HG03045 (cell line): ENCODE measurements around the gene ZNF823.
"Not testable (repeated sequence)": the region's sequence is repeated elsewhere in the genome, so short reads cannot be mapped to it uniquely, and the experiment has no call there.

Experiments used
- ATAC-seq: cut with Tn5 transposase; IDR thresholded peaks from one replicate; pipeline ENCODE4 v1.9.1; 2021; ENCODE audit warnings: mild to moderate bottlenecking, moderate library complexity; ENCODE audit not compliant: unreplicated experiment

ZNF823 gene

DNA sequence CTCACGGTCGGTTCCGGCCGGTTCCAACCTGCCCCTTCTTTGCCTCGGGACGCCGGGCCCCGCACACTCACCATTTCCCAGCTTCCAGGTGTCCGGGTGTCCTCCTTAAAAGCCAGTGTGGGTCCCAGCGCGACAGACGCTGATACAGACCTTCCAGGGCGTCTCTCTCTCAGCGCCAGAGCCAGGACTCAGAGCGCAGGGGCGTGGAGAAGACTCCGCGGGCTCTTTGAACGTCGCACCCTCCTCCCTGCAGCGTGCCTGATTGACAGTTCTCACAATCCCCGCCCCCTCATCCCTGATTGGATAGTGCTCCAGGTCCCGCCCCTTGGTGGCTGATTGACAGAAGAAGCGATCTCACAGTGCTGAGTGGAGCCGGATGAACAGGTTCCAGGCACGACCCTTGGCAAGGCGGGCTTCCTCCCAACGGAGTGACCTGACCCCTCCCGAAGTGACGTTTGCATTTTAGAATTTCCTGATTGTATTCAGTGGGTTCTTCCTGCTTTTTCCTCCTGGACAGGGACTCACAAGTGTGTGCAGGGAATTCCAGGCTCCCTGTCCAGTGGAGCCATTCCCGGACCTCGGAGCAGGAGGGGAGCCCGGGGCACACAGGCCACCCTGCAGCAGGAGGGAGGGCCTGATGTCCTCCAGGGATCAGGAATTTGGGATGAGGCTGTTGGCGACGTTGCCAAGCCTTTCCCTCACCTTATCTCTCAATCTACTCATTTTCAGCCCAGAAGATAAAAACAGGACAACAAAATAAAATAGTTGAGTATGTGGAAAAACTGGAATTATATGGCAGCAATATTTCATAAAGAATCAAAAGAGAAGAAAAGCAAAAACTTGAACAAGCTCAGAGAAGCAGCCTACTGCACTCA lies at the start of gene ZNF823:
Gene ZNF823 (minus strand): TSS at position 201 of the 875 bp plus-strand sequence. CDS start 127 bp downstream, at position 74.
- peak; percentile 91 for ATAC-seq

DNA sequence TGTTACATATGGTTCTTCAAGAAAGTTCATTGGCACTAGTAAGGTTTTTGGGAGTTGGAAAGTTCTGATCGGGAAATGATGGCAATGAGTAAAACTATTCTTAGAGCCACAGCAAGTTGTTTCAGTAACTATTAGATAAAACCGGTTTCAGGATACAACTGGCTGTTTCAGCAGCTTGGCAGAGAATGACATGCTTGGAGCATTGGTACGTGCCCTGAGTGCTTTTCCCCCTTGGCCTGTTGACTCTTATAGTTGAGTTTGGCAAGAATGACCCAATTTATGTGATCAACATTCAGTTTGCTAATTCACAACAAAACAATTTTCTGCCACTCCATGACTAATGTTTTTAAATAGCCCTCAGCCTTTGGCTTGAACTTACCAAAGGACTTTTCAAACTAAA lies 48.8 kb upstream of the ZNF823 start:
- ATAC-seq: no peak

DNA sequence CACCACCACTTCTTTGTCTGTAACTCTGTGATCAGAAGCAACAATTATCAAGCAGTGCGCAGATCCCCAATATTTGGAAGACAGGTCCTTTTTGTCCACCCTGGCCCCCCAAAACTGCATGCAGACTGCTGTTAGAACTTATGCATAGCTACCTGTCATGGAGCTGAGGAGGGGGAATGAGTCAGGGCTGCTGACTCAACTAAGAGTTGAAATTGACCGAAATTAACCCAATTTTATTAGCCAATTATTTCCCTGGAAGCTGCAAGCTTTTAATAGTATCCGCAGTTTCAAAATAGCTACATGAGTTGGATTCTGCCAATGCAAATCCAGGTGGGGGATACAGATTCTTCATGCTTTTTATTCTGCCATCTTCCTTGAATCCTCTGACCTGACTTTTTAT lies 45.6 kb upstream of the ZNF823 start:
- no peak for ATAC-seq

DNA sequence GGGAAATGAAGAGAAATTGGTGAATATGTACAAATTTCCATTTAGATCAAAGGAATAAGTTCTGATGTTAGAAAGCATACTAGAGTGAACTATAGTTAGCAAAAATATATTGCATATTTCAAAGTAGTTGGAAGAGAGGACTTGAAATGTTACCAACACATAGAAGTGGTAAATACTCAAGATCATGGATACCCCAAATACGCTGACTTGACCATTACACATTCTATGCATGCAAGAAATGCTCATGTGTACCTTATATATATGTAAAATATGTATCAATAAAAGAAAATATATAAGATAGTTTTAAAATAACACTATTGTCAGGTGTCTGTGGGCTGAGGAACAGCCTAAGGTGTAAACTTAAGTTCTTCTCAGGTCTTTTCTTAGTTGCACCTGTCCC lies 45.0 kb upstream of the ZNF823 start:
- no peak for ATAC-seq

DNA sequence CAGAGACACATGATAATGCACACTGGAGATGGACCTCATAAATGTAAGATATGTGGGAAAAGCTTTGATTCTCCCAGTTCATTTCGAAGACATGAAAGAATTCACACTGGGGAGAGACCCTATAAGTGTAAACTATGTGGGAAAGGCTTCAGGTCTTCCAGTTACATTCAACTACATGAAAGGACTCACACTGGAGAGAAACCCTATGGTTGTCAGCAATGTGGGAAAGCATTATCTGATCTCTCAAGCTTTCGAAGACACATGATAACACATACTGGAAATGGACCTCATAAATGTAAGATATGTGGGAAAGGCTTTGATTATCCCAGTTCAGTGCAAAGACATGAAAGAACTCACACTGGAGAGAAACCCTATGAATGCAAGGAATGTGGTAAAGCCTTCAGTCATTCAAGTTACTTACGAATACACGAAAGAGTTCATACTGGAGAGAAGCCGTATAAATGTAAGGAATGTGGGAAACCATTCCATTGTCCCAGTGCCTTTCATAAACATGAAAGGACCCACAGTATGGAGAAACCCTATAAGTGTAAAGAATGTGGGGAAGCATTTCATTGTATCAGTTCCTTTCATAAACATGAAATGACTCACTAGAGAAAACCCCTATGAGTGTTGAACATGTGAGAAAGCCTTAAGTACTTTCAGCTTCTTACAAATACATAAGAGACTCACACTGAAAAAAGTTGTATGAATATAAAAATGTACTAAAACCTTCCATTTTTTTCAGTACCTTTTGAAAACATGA lies 42.7 kb upstream of the ZNF823 start:
- no peak for ATAC-seq

DNA sequence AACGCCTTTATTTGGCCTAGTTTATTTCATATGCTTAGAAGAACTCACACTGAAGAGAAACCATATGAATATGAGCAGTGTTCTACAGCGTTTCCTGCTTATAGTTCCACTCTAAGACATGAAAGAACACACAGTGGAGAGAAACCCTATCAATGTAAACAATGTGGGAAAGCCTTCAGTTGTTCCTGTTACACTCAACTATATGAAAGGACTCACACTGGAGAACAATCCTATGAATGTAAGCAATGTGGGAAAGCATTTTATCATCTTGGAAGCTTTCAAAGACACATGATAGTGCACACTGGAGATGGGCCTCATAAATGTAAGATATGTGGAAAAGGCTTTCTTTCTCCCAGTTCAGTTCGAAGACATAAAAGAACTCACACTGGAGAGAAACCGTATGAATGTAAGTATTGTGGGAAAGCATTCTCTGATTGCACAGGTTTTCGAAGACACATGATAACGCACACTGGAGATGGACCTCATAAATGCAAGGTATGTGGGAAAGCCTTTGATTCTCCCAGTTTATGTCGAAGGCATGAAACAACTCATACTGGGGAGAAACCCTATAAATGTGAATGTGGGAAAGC lies 41.8 kb upstream of the ZNF823 start:
- no peak for ATAC-seq

DNA sequence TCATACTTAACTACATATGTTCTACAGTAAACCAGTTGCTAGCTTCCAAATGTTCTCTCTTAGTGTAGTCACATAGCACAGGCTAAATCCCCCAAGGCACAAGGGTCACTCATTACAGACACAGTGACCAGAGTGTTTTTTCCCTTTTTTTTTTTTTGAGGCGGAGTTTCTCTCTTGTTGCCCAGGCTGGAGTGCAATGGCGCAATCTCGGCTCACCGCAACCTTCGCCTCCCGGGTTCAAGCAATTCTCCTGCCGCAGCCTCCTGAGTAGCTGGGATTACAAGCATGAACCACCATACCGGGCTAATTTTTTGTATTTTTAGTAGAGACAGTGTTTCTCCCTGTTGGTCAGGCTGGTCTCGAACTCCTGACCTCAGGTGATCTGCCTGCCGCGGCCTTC lies 37.9 kb upstream of the ZNF823 start:
- not testable (repeated sequence) for ATAC-seq

DNA sequence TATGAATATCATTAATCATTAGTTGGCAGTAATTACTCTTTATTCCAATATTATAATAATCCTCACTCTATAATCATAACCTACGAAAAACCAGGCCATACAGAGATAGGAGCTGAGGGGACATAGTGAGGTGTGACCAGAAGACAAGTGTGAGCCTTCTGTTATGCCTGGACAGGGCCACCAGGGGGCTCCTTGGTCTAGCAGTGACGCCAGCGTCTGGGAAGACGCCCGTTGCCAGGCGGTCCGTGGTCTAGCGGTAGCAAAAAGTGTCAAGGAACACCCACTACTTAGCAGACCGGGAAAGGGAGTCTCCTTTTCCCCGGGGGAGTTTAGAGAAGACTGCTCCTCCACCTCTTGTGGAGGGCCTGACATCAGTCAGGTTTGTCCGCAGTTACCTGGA lies 32.8 kb upstream of the ZNF823 start:
- ATAC-seq: not testable (repeated sequence)

DNA sequence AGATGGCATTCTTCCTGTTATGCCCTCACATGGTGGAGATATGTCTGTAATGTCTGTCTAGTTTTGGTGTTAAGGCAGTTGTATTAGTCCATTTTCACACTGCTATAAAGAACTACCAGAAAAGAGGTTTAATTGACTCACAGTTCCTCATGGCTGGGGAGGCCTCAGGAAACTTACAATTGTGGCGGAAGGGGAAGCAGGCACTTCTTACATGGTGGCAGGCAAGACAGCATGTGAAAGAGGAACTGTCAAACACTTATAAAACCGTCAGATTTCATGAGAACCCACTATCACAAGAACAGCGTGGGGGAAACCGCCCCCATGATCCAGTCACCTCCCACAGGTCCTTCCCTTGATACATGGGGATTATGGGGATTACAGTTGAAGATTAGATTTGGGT lies 31.2 kb upstream of the ZNF823 start:
- ATAC-seq: no peak

DNA sequence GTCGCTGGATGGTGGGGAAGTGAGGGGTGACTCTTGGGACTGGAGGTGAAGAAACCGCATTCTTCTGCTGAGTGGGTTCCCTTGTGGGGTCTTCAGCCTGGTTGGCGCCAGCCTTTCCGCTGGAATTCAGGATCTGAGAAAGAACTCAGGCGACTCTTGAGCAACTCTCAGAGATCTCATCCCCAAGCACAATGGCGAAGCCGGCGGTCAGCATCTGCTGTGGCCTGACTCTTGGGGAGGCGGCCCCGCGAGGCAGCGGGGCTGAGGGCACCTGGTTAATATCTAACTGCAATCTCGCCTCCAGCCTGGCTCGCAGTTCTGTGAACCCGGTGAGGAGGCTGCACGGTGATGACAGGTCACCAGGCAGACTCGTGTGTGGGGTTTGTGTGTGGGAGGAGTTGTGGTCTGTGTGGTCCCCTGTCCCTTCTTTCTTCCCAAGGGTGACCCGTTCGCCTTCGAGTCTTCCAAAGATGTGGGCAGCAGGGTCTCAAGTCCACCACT lies 28.9 kb upstream of the ZNF823 start:
- ATAC-seq: no peak

DNA sequence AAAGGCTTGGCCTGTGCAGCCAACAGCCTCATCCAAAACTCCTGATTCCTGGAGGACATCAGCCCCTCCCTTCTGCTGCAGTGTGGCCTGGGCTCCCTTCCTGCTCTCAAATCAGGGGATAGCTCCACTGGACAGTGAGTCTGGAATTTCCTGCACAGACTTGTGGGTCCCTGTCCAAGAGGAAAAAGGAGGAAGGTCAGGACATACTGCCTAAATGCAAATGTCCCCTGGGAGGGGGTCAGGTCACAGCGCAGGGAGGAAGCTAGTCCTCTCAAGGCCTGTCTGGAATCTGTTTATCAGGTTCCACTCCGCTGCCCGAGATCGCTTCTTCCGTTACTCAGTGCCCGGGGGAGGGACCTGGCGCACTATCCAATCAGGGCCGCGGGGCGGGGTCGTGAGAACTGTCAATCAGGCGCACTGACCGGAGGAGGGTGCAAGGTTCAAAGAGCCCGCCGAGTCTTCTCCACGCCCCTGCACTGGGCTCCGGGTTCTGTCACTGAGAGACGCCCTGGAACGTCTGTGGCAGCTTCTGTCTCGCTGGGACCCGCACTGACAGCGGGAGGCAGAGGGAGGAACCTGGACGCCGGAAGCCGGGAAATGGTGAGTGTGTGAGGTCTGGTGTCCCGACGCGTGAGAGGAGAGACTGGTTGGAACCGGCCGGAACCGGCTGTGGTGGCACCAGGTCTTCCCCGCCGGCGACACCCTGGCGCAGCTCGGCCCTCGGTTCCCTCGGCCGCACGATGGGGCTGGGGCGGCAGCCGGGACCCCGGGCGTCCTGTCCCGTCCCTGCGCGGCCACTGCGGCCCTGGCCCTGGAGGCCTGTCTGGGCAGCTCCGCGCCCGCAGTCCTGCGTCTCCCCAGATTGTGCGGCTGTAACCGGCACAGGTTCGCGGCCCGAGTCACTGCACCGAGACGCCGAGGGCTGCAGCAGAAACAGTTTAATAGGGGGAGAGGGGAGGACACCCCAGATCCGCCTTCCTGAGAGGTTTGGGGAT lies 28.1 kb upstream of the ZNF823 start, which contains the start of gene ZNF441:
Gene ZNF441 (plus strand): TSS at position 404 of the 995 bp plus-strand sequence. CDS start 194 bp downstream, at position 598.
- ATAC-seq: peak; percentile 97

DNA sequence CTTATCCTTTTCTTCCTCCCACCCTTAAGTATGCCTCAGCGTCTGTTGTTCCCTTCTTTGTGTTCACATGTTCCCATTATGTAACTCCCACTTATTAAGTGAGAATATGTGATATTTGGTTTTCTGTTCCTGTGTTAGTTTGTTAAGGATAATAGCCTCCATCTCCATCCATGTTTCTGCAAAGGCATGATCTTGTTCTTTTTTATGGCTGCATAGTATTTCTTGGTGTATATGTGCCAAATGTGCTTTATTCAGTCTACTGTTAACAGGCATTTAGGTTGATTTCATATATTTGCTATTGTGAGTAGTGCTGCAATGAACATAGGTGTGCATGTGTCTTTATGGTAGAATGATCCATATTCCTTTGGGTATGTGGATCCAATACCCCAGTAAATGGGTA lies 24.9 kb upstream of the ZNF823 start:
- ATAC-seq: no peak

DNA sequence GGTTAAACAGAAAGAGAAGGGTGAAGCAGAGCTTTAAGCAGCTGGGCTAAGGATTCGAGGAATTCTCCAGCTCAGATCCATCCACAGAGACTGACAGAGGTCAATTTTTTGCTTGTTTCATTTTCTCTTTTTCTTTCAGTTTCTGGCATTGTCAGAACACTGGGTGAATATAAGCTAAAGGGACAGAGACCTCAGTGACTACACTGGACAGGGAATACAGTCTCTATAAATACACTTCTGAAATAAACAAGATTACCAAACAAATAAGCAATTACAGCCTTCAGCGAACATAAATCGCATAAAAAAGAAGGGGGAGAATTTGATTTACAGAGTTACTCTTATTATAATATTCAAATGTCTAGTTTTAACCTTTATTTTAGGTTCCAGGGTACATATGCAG lies 24.4 kb upstream of the ZNF823 start:
- ATAC-seq: no peak

DNA sequence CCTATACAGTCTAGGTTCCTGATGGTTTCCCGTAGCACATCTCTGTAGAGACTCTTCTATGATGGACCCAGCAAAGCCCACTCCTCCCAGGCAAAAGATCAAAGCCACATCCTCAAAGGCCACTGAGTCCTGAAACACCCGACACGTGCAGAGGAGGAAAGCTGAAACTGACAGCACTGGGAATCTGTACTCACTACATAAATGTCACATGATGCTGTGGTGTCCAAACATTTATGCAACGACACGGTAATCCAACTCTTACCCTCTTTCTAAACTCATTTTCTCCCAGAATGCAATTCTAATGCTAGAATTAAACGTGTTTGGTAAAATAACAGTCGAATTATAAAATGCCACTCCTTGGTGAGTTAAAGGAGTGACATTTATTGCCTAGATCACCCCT lies 21.1 kb upstream of the ZNF823 start:
- no peak for ATAC-seq

DNA sequence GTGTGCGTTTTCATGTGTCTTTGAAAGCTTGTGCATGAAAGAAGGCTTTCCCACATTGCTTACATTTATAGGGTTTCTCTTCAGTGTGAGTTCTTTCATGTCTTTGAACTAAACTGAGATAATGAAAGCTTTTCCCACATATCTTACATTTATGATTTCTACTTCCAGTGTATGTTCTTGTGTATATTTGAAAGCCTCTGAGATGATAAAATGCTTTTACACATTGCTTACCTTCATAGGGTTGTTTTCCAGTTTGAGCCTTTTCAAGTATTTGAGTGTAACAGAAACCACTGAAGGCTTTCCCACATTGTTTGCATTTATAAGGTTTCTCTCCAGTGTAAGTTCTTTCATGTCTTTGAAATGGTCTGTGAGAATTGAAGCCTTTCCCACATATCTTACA lies 18.2 kb upstream of the ZNF823 start:
- no peak for ATAC-seq

DNA sequence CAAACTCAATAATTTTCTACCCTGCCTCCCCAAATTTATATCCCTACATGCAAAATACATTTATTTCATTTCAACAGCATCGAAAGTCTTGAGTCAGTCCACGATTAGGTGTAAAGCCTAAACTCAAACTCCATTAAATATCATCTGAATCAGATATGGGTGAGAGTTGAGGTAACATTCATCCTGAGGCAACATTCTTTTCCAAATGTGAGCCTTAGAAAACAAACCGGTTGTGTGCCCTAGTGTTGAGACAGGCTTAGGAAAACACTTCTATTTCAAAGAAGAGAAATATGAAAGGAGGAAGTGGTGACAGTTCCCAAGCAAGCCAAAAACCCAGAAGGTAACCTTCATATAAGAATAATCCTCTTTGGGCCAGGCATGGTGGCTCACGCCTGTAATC lies 15.9 kb upstream of the ZNF823 start:
- ATAC-seq: no peak

DNA sequence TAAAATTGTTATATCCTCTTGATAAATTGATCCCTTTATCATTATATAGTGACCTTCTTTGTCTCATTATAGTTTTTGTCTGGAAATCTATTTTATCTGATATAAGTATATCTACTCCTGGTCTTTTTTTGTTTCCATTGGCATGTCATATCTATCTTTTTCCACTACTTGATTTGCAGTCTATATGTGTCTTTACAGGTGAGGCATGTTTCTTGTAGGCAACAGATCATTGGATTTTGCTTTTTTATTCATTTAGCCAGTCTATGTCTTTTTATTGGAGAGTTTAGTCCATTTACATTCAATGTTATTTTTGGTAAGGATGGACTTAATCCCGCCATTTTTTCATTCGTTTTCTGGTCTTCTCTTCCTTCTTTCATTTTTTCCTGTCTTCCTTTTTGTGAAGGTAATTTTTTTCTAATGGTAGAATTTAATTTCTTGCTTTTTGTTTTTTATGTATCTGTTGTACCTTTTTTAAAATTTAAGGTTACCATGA lies 13.5 kb upstream of the ZNF823 start:
- ATAC-seq: no peak

DNA sequence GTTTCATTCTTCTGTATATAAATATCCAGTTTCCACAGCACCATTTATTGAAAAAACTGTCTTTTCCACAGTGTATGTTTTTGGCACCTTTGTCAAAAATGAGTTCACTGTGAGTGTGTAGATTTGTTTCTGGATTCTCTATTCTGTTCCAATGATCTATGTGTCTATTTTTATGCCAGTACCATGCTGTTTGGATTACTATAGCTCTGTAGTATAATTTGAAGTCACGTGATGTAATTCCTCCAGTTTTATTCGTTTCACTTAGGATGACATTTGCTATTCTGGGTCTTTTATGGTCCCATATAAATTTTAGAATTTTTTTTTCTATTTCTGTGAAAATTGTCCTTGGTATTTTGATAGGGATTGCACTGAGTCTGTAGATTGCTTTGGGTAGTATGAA lies 11.0 kb upstream of the ZNF823 start:
- ATAC-seq: no peak

DNA sequence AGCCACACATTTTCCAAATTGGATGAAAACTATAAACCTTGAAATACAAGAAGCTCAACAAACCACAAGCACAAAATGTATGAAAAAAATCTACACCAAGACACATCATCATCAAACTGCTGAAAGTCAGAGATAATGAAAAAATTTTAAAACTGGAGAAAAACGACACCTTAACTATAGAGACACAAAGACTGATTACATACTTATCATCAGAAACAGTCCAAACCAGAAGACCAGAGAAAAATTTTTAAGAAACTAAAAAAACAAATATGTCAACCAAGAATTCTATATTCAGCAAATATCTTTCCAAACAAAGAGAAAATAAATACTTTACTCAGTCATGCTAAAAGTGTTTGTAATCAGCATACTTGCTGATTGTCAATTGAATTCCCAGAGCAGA lies 8.5 kb upstream of the ZNF823 start:
- ATAC-seq: no peak

DNA sequence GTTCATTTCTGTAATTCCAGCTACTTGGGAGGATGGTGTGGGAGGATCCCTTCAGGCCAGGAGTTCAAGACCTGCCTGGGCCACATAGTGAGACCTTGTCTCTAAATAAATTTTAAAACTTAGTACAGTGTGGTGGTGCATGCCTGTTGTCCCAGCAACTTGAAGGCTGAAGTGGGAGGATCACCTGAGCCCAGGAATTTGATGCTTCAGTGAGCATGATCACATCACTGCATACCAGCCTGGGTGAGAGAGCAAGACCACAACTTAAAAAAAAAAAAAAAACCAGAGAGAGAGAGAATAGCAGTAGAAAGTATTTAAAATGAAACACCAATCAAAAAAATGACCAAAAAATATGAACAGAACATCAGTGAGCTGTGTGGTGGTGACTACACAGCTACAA lies 7.1 kb upstream of the ZNF823 start:
- ATAC-seq: no peak
